DOHH2 (cell line): ENCODE measurements around the gene STT3B.

ENCODE experiments used
- H3F3A ChIP-seq: fragments of 200-600 bp; sonication (generic), shearing (Covaris generic); 2 replicates; pipeline ENCODE4 v1.6.0; 2016; ENCODE audit warnings: antibody characterized with exemption, mild to moderate bottlenecking; ENCODE audit not compliant: control insufficient read depth, insufficient read depth
- H3K27ac ChIP-seq: fragments of 200-600 bp; sonication (generic); 2 replicates; pipeline ENCODE4 v1.5.1; 2014; ENCODE audit warnings: low read depth, mild to moderate bottlenecking, low read length, moderate library complexity
- H3K27me3 ChIP-seq: fragments of 200-600 bp; sonication (generic); 2 replicates; pipeline ENCODE4 v1.6.1; 2014; ENCODE audit warnings: mild to moderate bottlenecking, low read length, mixed read lengths; ENCODE audit not compliant: control insufficient read depth
- H3K36me3 ChIP-seq: fragments of 200-600 bp; sonication (generic); 2 replicates; pipeline ENCODE4 v1.6.1; 2014; ENCODE audit warnings: mild to moderate bottlenecking, low read length, moderate library complexity, mixed read lengths; ENCODE audit not compliant: control insufficient read depth
- H3K4me1 ChIP-seq: fragments of 200-600 bp; sonication (generic); 2 replicates; pipeline ENCODE4 v1.6.1; 2014; ENCODE audit warnings: mild to moderate bottlenecking, low read length, mixed read lengths; ENCODE audit not compliant: control insufficient read depth
- H3K4me2 ChIP-seq: fragments of 200-600 bp; sonication (generic); 2 replicates; pipeline ENCODE4 v1.6.0; 2014; ENCODE audit warnings: mild to moderate bottlenecking, low read length, moderate library complexity
- H3K4me3 ChIP-seq: fragments of 200-600 bp; sonication (generic); 2 replicates; pipeline ENCODE4 v1.5.1; 2014; ENCODE audit warnings: mild to moderate bottlenecking, low read length, mixed read lengths
- H3K79me2 ChIP-seq: fragments of 200-600 bp; sonication (generic); 2 replicates; pipeline ENCODE4 v1.6.1; 2014; ENCODE audit warnings: mild to moderate bottlenecking, low read length, mixed read lengths; ENCODE audit not compliant: control insufficient read depth
- H3K9me2 ChIP-seq: fragments of 200-600 bp; sonication (generic); replicated peaks from 2 replicates; pipeline ENCODE4 v1.6.1; 2014; ENCODE audit warnings: mild to moderate bottlenecking, low read length, mixed read lengths; ENCODE audit not compliant: control insufficient read depth
- H3K9me3 ChIP-seq: fragments of 200-600 bp; sonication (generic); 2 replicates; pipeline ENCODE4 v1.6.1; 2014; ENCODE audit warnings: antibody characterized with exemption, low read length, mixed read lengths; ENCODE audit not compliant: control insufficient read depth, insufficient read depth
- H4K20me1 ChIP-seq: fragments of 200-600 bp; sonication (generic); 2 replicates; pipeline ENCODE4 v1.6.0; 2014; ENCODE audit warnings: low read depth, mild to moderate bottlenecking, antibody characterized with exemption, low read length, moderate library complexity; ENCODE audit not compliant: control insufficient read depth, insufficient read depth
- EZH2phosphoT487 ChIP-seq: fragments of 200-600 bp; sonication (generic); IDR thresholded peaks from 2 replicates; pipeline ENCODE4 v1.6.1; 2017; ENCODE audit warnings: borderline replicate concordance, mild to moderate bottlenecking, antibody characterized with exemption, low read length, moderate library complexity, mixed read lengths
- TF ChIP-seq, protein P1 (sequence below): fragments of 200-600 bp; sonication (generic); IDR thresholded peaks from one replicate; pipeline ENCODE4 v1.5.1; 2014; ENCODE audit warnings: antibody characterized with exemption, mild to moderate bottlenecking, low read depth, low read length; ENCODE audit not compliant: poor library complexity, severe bottlenecking

Gene STT3B

GRCh38 chr3:31636694-31637442 lies 104.1 kb downstream of the STT3B start:
- Histone ChIP-seq H3K36me3 (peaks cover 46% of the 10 kb centered on the region), H3K4me2 (no peak overlapping the region), H3K4me3 (no peak overlapping the region), H3K9me3 (no peaks in the 10 kb centered on the region), H3K4me1 (no peaks in the 10 kb centered on the region), H3K27me3 (no peaks in the 10 kb centered on the region), H3K79me2 (no peaks in the 10 kb centered on the region), H3K27ac (no peak overlapping the region), H3K9me2 (no peaks in the 10 kb centered on the region), H4K20me1 (no peaks in the 10 kb centered on the region), H3F3A (peaks cover 8% of the 10 kb centered on the region)
- no peak for TF ChIP-seq EZH2phosphoT487

DNA sequence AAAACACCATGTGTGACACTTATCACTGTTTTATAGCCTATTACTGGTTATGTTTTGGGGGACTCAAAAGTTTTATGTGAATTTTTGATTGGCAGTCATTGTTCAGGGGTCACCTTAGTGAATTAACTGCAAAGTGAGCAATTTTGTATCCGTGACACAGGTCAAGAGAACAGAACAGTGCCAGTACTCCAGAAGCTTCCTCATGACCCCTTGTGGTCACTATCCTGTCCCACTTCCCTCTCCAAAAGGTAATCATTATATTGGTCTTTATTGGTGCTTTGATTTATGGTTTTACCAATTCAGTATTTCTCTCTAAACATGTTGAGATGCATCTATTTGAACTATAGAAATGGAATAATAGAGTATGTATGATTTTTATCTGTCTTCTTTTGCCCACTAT lies 107.1 kb downstream of the STT3B start:
- Histone ChIP-seq H3K79me2 (no peaks in the 10 kb centered on the region), H3F3A (peaks cover 8% of the 10 kb centered on the region), H3K36me3 (peaks cover 26% of the 10 kb centered on the region), H3K9me2 (no peaks in the 10 kb centered on the region), H3K27me3 (no peaks in the 10 kb centered on the region), H3K4me1 (no peaks in the 10 kb centered on the region), H3K9me3 (no peaks in the 10 kb centered on the region), H3K4me2 (no peak overlapping the region), H4K20me1 (no peaks in the 10 kb centered on the region), H3K27ac (no peak overlapping the region), H3K4me3 (no peak overlapping the region)
- TF ChIP-seq EZH2phosphoT487, result no peak
- TF ChIP-seq, protein P1, sequence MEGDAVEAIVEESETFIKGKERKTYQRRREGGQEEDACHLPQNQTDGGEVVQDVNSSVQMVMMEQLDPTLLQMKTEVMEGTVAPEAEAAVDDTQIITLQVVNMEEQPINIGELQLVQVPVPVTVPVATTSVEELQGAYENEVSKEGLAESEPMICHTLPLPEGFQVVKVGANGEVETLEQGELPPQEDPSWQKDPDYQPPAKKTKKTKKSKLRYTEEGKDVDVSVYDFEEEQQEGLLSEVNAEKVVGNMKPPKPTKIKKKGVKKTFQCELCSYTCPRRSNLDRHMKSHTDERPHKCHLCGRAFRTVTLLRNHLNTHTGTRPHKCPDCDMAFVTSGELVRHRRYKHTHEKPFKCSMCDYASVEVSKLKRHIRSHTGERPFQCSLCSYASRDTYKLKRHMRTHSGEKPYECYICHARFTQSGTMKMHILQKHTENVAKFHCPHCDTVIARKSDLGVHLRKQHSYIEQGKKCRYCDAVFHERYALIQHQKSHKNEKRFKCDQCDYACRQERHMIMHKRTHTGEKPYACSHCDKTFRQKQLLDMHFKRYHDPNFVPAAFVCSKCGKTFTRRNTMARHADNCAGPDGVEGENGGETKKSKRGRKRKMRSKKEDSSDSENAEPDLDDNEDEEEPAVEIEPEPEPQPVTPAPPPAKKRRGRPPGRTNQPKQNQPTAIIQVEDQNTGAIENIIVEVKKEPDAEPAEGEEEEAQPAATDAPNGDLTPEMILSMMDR, result no peak

- TF ChIP-seq, protein P1, result no peak
- no peak for TF ChIP-seq EZH2phosphoT487
- H3K4me1 ChIP-seq, result no peaks in the 10 kb centered on the region
- H3F3A ChIP-seq, result peaks cover 5% of the 10 kb centered on the region
- H4K20me1 ChIP-seq, result no peaks in the 10 kb centered on the region
- H3K9me2 ChIP-seq, result no peaks in the 10 kb centered on the region
- H3K36me3 ChIP-seq, result peaks cover 33% of the 10 kb centered on the region
- H3K4me3 ChIP-seq, result no peak overlapping the region
- H3K4me2 ChIP-seq, result no peak overlapping the region
- H3K27me3 ChIP-seq, result no peaks in the 10 kb centered on the region
- no peaks in the 10 kb centered on the region for H3K79me2 ChIP-seq
- H3K9me3 ChIP-seq, result peaks cover 9% of the 10 kb centered on the region; the same call in 1 of the 2 replicates
- H3K27ac ChIP-seq, result no peak overlapping the region
These were observed 112.5 kb downstream of the STT3B start for GRCh38 chr3:31645256-31645655.

- peaks cover 41% of the 10 kb centered on the region for H3K36me3 ChIP-seq
- no peaks in the 10 kb centered on the region for H3K4me1 ChIP-seq
- no peak overlapping the region for H3K4me2 ChIP-seq
- no peaks in the 10 kb centered on the region for H3K27me3 ChIP-seq
- TF ChIP-seq, protein P1, result no peak
- no peak for TF ChIP-seq EZH2phosphoT487
- no peak overlapping the region for H3K27ac ChIP-seq
- no peaks in the 10 kb centered on the region for H3K79me2 ChIP-seq
- no peaks in the 10 kb centered on the region for H3K9me2 ChIP-seq
- peaks cover 13% of the 10 kb centered on the region; the same call in 1 of the 2 replicates for H3K9me3 ChIP-seq
- no peaks in the 10 kb centered on the region for H4K20me1 ChIP-seq
- no peak overlapping the region for H3K4me3 ChIP-seq
- H3F3A ChIP-seq, result no peaks in the 10 kb centered on the region; the same call in 1 of the 2 replicates
These were observed 115.7 kb downstream of the STT3B start for GRCh38 chr3:31648286-31648968.
